ENCODE data around the gene APOF. TPM values are rescaled to one million over a fixed set of nuclear protein-coding genes. Genes with fewer than 3 reads are reported as not detected.
A peak's percentile ranks its signal among the peaks of the same experiment; 100 is the strongest.
"Not testable (repeated sequence)": the region's sequence is repeated elsewhere in the genome, so short reads cannot be mapped to it uniquely, and the experiment has no call there.

Gene APOF, protein sequence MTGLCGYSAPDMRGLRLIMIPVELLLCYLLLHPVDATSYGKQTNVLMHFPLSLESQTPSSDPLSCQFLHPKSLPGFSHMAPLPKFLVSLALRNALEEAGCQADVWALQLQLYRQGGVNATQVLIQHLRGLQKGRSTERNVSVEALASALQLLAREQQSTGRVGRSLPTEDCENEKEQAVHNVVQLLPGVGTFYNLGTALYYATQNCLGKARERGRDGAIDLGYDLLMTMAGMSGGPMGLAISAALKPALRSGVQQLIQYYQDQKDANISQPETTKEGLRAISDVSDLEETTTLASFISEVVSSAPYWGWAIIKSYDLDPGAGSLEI
- polyA plus RNA-seq (2012; ENCODE audit: insufficient read depth, insufficient read length, low read depth) = not detected

DNA sequence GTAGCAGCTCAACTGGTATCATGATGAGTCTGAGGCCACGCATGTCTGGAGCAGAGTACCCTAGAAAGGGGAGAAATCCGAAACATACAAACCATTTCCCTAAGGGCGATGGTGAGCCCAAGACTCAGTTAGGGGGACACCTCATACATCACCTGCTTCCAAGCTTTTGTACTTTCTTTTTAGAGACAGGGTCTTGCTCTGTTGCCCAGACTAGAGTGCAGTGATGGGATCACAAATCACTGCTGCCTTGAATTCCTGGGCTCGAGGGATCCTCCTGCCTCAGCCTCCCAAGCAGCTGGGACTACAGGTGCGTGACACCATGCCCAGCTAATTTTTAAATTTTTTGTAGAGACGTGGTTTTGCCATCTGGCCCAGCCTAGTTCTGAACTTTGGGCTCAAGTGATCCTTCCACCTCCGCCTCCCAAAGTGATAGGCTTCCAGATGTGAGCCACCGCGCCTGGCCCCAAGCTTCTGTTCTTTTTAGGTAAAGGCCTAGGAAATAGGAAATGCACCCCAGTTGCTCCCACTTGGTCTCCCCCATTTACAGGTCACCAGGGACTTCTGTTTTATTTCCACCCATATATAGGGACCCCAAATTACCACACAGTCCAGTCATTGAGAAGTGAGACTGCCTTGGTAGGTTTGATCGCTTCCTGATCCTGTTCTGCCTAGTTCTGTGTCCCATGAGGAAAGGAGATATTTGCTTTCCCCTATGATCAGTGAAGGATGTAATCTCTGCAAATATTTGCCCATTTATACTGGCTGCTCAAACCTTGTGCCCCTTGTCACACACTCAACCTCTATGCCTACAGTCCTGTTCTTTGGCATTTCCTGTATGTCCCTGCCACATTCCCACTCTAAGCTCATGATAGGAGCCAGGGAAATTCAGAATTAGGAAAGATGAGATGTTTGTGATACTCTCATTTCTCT is at the start of gene APOF:
Gene APOF (minus strand): TSS at position 728 of the 930 bp plus-strand sequence. CDS start 112 bp downstream, at position 616.
- H3K4me1 ChIP-seq = no peaks in the 10 kb centered on the region

DNA sequence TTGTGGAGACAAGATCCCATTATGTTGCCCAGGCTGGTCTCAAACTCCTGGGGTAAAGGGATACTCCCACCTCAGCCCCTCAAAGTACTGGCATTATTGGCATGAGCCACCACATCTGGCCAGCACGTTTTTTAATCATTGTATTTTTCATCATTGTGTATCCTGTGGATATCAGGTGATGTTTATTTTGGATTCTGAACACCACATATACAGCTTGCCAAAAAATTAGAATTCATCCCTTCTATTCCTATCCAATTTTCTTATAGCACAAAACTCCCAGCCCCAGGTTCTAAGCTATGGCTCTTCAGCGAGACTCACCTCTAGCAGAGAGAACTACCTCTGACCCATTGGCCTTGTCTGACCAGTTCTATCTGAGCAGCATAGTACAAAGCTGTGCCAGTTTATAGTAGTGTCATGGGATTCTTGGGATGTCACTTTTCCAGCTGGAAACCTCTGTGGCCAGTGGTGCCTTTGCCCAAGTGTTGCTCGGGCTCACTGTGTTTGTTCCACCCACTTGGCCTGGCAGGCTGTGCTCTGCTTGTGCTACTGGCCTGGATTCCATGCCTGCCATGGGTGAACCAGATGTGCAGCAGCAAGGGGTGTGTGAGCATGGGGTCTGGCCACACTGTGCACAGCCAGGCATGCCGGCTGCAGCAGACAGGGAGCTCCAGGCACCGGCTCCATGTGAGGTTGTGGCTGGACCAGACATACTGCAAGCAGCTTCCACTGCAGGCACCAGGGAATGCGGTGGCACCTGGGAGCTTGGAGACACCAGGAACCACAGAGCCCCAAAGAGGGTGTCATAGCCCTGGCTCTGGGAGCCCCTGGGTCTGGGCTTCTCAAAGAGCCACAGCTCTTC is 49.4 kb upstream of the APOF start:
- Histone ChIP-seq H3K9me3 (no peaks in the 10 kb centered on the region), H3K4me1 (no peaks in the 10 kb centered on the region), H3K27me3 (no peaks in the 10 kb centered on the region), H3K4me3 (ENCODE audit: low read depth, low read length) (no peak overlapping the region), H3K36me3 (no peaks in the 10 kb centered on the region)
- DNase-seq = peak; percentile 20
- TF ChIP-seq, protein P1, sequence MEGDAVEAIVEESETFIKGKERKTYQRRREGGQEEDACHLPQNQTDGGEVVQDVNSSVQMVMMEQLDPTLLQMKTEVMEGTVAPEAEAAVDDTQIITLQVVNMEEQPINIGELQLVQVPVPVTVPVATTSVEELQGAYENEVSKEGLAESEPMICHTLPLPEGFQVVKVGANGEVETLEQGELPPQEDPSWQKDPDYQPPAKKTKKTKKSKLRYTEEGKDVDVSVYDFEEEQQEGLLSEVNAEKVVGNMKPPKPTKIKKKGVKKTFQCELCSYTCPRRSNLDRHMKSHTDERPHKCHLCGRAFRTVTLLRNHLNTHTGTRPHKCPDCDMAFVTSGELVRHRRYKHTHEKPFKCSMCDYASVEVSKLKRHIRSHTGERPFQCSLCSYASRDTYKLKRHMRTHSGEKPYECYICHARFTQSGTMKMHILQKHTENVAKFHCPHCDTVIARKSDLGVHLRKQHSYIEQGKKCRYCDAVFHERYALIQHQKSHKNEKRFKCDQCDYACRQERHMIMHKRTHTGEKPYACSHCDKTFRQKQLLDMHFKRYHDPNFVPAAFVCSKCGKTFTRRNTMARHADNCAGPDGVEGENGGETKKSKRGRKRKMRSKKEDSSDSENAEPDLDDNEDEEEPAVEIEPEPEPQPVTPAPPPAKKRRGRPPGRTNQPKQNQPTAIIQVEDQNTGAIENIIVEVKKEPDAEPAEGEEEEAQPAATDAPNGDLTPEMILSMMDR (IDR thresholded peaks at IDR 0.05; ENCODE audit: low read depth, low read length) = no peak

More for the DNA sequence above, at the start of gene APOF:
- H3K9me3 ChIP-seq = no peaks in the 10 kb centered on the region
- no peaks in the 10 kb centered on the region for H3K27me3 ChIP-seq
- TF ChIP-seq, protein P1 (IDR thresholded peaks at IDR 0.05; ENCODE audit: low read depth, low read length) = no peak
- DNase-seq = no peak
- H3K4me3 ChIP-seq (ENCODE audit: low read depth, low read length) = no peak within 1 kb of the TSS
- no peaks in the 10 kb centered on the region for H3K36me3 ChIP-seq

DNA sequence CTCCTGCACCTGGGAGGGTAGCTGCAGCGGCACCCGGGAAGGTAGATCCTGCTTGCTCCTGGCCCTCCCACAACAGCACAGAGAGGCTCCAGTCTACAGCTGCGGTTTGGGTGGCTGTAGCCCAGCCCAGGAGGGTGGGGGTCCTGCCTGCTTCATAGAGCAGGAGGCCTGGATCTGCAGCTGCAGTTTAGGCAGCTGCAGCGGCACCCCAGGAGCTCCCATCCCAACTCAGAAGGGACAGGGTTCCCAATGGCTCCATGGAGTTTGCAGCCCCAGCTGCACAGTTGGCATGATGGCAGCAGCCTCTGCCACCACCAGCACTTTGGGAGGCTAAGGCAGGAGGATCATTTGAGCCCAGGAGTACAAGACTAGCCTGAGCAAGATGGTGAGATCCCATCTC is 48.1 kb upstream of the APOF start:
- H3K4me3 ChIP-seq (ENCODE audit: low read depth, low read length) = no peak overlapping the region
- no peaks in the 10 kb centered on the region for H3K9me3 ChIP-seq
- H3K4me1 ChIP-seq = no peaks in the 10 kb centered on the region
- H3K27me3 ChIP-seq = no peaks in the 10 kb centered on the region
- TF ChIP-seq, protein P1 (IDR thresholded peaks at IDR 0.05; ENCODE audit: low read depth, low read length) = no peak
- H3K36me3 ChIP-seq = no peaks in the 10 kb centered on the region
- no peak for DNase-seq

DNA sequence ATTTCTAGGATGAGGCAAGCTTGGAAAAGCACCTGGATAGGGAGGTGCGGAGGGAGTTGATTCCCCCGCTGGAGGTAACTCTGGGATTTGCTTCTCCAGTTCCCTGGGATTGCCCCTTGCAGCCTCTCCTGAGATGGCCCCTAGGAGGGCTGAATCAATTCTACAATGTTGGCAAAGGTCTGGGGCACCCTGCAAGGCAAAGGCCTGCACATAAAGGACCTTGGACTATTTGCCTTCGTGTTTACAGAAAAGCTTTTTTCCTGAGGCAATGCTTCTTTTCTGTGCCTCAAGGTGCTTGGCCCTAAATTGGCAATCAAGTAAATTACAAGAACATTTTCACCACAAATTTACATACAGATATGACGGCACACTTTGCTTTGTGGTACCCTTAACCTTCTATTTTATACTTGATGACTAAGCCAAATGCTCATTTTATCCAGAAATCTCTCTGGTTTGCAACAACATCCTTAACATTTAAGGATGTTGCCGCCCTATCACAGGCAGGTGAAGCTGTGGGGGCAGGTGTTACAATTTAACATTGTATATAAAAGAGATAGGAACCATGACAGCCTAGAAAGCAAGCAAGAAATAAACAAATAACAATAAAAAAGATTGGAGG is 46.3 kb upstream of the APOF start:
- Histone ChIP-seq H3K9me3 (no peaks in the 10 kb centered on the region), H3K4me3 (ENCODE audit: low read depth, low read length) (no peak overlapping the region), H3K4me1 (no peaks in the 10 kb centered on the region), H3K27me3 (no peaks in the 10 kb centered on the region), H3K36me3 (no peaks in the 10 kb centered on the region)
- TF ChIP-seq, protein P1 (IDR thresholded peaks at IDR 0.05; ENCODE audit: low read depth, low read length) = no peak
- DNase-seq = no peak

DNA sequence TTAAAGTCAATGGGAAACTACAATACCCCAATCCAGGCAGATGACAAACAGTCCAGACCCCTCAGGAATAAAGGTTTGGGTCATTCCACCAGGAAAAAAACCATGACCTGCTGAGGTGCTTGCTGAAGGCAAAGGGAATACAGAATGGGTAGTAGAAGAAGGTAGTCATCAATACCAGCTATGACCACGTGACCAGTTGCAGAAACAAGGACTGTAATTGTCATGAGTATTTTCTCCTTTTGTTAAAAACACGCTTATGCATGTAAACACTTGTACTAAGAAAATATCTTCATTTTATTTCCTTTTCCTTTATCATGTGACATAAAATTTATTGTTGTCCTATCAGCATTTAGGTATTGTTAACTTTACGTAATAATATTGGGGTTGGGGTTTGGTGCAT is 41.6 kb upstream of the APOF start:
- not testable (repeated sequence) for DNase-seq; H3K27me3 ChIP-seq; H3K4me1 ChIP-seq; H3K36me3 ChIP-seq; H3K9me3 ChIP-seq; H3K4me3 ChIP-seq (ENCODE audit: low read depth, low read length)

DNA sequence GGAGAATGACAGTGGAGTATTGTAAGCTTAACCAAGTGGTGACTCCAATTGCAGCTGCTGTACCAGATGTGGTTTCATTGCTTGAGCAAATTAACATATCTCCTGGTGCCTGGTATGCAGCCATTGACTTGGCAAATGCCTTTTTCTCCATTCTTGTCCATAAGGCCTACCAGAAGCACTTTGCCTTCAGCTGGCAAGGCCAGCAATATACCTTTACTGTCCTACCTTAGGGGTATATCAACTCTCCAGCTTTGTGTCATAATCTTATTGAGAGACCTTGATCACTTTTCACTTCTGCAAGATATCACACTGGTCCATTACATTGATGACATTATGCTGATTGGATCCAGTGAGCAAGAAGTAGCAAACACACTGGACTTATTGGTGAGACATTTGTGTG is 39.0 kb upstream of the APOF start:
- H3K36me3 ChIP-seq; H3K9me3 ChIP-seq; H3K4me1 ChIP-seq; DNase-seq; H3K4me3 ChIP-seq (ENCODE audit: low read depth, low read length); H3K27me3 ChIP-seq: not testable (repeated sequence)

DNA sequence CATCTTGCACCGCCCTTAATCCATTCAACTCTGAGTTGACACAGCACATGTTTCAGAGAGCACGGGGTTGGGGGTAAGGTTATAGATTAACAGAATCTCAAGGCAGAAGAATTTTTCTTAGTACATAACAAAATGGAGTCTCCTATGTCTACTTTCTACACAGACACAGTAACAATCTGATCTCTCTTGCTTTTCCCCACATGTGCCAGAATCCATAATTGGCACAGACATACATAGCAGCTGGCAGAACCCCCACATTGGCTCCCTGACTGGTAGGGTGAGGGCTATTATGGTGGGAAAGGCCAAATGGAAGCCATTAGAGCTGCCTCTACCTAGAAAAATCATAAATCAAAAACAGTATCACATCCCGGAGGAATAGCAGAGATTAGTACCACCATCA is 38.5 kb upstream of the APOF start:
- not testable (repeated sequence) for H3K4me3 ChIP-seq (ENCODE audit: low read depth, low read length); H3K4me1 ChIP-seq; H3K27me3 ChIP-seq; DNase-seq; H3K9me3 ChIP-seq; H3K36me3 ChIP-seq

DNA sequence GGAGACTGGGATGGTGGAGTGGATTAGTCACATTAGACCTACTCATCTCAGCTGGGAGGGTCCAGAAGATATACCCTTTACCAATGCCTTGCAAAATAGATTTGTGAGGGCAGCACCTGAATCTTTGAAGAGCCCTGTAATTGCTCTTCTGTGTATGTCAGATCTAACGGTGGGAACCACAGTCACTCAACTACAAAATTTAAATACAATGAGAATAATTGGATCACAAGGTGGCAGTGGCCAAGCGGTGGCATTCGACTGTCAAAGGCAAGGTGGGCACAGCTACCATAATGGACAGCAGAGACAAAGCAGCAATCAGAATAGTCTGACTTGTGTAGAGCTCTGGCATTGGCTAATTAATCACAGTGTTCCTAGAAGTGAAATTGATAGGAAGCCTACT is 36.8 kb upstream of the APOF start:
- not testable (repeated sequence) for DNase-seq; H3K9me3 ChIP-seq; H3K27me3 ChIP-seq; H3K4me1 ChIP-seq; H3K36me3 ChIP-seq; H3K4me3 ChIP-seq (ENCODE audit: low read depth, low read length)
